ENCODE data around the gene SLC22A4. TPM values are rescaled to one million over a fixed set of nuclear protein-coding genes. Genes with fewer than 3 reads are reported as not detected.

SLC22A4 gene
- total RNA-seq, 4 donors from 2014 or later, result 0.11 to 0.79 (median 0.38) TPM; not detected in 1

Small RNA genes within 50 kb of the gene (small RNA-seq; reads per million reads assigned to genes)
- gene MIR3936, result 0 reads per million in 4 donors

Other genes with a start within 250 kb of the SLC22A4 start
- not detected for gene IL3, start 233.7 kb upstream of the SLC22A4 start, total RNA-seq
- not detected for gene CSF2, start 220.6 kb upstream of the SLC22A4 start, total RNA-seq
- 10 to 100 TPM; 14.7 to 22.2 (median 16.7) TPM for gene P4HA2, start 66.5 kb upstream of the SLC22A4 start, total RNA-seq
- 10 to 100 TPM; 16.5 to 79.2 (median 47.7) TPM for gene PDLIM4, start 36.7 kb upstream of the SLC22A4 start, total RNA-seq
- gene SLC22A5, start 75.3 kb downstream of the SLC22A4 start, total RNA-seq, result 10 to 100 TPM in 1 of 4 donors, 1 to 10 TPM in 3; 7.4 to 15.8 (median 8.3) TPM
- 10 to 100 TPM in 2 of 4 donors, 1 to 10 TPM in 2; 8.3 to 52.9 (median 13.1) TPM for gene IRF1, start 196.4 kb downstream of the SLC22A4 start, total RNA-seq
- not detected for gene IL5, start 249.1 kb downstream of the SLC22A4 start, total RNA-seq